ENCODE data around the gene HOXC12.

The HOXC12 gene

GRCh38 chr12:53954694-53955035 is at the start of gene HOXC12:
TSS of gene HOXC12 (plus strand) at chr12:53954903. CDS start at chr12:53954930, 27 bp downstream.
- no peak for DNase-seq

- DNase-seq: no peak
Observed at GRCh38 chr12:53907103-53907502, 47.6 kb upstream of the HOXC12 start.

GRCh38 chr12:53916788-53917655 is 37.7 kb upstream of the HOXC12 start:
- DNase-seq: no peak

- no peak for DNase-seq
Observed at GRCh38 chr12:53924521-53925405, 29.9 kb upstream of the HOXC12 start.

- DNase-seq: no peak
Observed at GRCh38 chr12:53927220-53928029, 27.3 kb upstream of the HOXC12 start.

GRCh38 chr12:53928054-53928835 is 26.5 kb upstream of the HOXC12 start:
- DNase-seq: no peak

GRCh38 chr12:53929527-53929926 is 25.2 kb upstream of the HOXC12 start:
- DNase-seq: no peak

- DNase-seq: no peak
Observed at GRCh38 chr12:53930591-53931255, 24.0 kb upstream of the HOXC12 start.

GRCh38 chr12:53931844-53932581 is 22.7 kb upstream of the HOXC12 start:
- no peak for DNase-seq

- no peak for DNase-seq
Observed at GRCh38 chr12:53932915-53933314, 21.8 kb upstream of the HOXC12 start.

GRCh38 chr12:53935383-53936341 is 19.0 kb upstream of the HOXC12 start:
- no peak for DNase-seq

- no peak for DNase-seq
Observed at GRCh38 chr12:53937099-53937498, 17.6 kb upstream of the HOXC12 start.

GRCh38 chr12:53937596-53938325 is 16.9 kb upstream of the HOXC12 start:
- no peak for DNase-seq

GRCh38 chr12:53938326-53939140 is 16.2 kb upstream of the HOXC12 start, which contains the start of gene HOXC13:
TSS of gene HOXC13 (plus strand) at chr12:53938831. CDS start at chr12:53938907, 76 bp downstream.
- no peak for DNase-seq

GRCh38 chr12:53939141-53940108 is 15.3 kb upstream of the HOXC12 start:
- DNase-seq: no peak

GRCh38 chr12:53940443-53941014 is 14.2 kb upstream of the HOXC12 start:
- no peak for DNase-seq

Measured in amniotic stem cell (primary cell).